Measurements from ENCODE around the gene HINFP.
"Not testable (repeated sequence)": the region's sequence is repeated elsewhere in the genome, so short reads cannot be mapped to it uniquely, and the experiment has no call there.

The HINFP gene

GRCh38 chr11:119158467-119158866 is 37.1 kb downstream of the HINFP start:
- no peak for DNase-seq

DNA sequence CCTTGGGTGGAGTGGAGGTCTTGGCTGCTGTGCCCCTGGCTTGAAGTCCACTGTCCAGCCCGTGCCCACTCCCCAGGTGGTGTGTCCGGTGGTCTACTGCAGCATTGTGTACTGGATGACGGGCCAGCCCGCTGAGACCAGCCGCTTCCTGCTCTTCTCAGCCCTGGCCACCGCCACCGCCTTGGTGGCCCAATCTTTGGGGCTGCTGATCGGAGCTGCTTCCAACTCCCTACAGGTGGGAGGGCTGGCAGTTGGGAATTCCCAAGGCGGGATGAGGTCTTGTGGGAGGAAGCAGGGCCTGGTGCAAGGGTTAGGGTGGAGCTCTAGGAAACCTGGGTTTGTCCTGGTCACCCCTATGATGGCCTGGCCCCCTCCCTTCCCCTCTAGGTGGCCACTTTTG is 38.8 kb downstream of the HINFP start:
- DNase-seq: no peak

DNA sequence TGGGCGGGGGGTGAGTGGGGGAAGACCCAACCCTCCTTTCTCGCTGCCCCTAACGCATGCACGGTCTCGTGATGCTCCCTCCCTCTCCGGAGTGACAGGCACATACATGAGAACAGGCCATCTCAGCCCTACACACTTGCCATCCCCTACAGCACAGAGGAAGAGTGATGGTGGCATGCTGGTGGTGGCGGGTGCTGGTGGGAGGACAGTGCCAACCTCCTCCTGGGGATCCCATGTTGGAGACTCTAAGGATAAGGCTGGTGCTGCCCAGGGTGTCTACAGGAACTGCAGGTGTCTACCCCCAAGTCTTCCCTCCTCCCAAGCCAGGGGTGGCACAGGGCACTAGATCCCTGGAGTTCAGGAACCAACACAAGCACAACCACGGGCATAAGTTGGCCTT is 40.5 kb downstream of the HINFP start:
- no peak for DNase-seq

- no peak for DNase-seq
Measured at GRCh38 chr11:119166368-119167076, 45.1 kb downstream of the HINFP start.

- DNase-seq: not testable (repeated sequence)
Measured at GRCh38 chr11:119167077-119167458, 45.7 kb downstream of the HINFP start.

GRCh38 chr11:119167933-119168332 is 46.6 kb downstream of the HINFP start:
- no peak for DNase-seq

DNA sequence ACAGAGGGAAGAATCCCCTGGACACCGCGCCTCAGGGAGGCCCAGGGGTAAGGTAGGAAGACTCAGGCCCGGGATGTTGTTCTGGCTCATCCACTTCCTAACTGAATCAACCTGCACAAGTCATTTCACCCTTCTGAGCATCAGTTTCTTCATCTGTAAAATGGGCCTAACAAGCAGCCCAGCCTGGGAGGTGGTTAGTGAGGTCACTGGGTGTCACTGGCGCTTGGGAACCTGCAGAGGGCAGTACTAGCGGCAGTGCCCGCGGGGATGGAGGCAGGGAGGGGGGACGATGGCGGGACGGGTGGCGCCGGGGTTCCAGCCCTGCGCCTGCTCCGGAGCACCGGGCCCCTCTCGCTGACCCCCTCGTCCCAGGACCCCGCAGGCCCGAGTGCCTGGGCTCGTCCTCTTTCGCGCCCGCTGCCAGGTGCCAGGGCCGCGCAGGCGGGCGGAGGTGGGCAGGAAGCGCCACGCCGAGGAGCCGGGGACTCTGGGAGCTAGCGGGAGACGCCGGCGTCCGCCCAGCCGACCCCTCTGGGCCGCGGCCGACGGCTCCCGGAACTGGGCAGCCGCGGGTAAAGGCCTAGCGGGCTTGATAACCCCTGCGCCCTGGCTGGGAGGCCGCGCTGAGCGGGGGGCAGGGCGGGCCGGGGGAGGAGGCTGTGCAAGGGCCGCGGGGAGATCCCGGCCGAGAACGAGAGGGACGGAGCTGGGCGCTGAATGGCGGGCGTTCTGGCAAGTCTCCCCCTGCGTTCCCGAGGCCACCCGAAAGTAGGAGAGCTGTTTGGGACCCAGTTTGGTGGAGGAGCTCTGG is 47.3 kb downstream of the HINFP start, which contains the start of gene NLRX1:
NLRX1 (plus strand) TSS at position 255 of the 811 bp plus-strand sequence. CDS start 2,679 bp downstream, outside the sequence.
- peak; percentile 74 for DNase-seq

- DNase-seq: no peak
Measured at GRCh38 chr11:119169282-119169719, 47.9 kb downstream of the HINFP start.

DNA sequence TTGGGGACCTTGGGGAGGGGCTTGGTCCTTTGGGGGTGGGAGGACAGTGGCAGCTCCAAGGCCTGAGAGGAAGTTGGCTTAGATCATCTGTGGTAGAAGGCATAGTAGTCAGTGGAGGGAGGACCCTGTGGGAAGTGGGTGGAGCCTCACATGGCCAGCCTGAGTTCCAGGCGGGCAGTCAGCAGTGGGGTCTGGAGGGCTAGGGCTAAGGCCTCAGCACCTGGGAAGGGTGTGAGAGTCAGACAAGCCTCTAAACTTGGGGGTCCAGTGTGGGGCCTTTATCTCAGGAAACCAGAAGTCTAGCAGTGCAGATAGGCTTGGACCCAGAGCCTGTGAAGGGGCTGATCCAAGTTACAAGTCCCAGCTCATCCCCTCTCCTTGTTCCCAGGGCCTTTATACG is 51.1 kb downstream of the HINFP start:
- no peak for DNase-seq

- no peak for DNase-seq
Measured at GRCh38 chr11:119173453-119173852, 52.1 kb downstream of the HINFP start.

- DNase-seq: peak; percentile 38
Measured at GRCh38 chr11:119175493-119176077, 54.2 kb downstream of the HINFP start.

DNA sequence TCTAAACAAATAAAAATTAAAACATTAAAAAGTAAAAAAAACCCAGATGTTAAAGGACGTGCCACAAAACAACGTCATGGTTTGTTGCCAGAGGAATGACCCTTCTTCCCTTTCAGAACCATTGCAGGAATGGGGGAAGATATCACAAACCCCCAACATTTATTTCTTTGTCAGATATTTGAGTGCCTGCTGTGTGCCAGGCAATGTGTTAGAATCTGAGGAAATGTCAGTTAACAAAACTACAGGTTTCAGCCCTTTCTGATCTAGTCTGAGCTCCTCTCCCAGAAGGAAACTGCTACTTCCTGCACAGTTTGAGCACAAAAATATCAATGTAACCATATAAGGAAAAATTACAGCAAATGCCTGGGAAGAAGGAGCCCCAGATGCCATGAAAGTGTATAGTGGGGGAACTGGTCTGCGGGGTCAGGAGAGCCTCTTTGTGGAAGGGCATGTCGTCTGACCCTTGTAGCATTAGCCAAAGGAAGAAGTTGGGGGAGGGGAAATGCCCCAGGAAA is 56.8 kb downstream of the HINFP start:
- DNase-seq: no peak

DNA sequence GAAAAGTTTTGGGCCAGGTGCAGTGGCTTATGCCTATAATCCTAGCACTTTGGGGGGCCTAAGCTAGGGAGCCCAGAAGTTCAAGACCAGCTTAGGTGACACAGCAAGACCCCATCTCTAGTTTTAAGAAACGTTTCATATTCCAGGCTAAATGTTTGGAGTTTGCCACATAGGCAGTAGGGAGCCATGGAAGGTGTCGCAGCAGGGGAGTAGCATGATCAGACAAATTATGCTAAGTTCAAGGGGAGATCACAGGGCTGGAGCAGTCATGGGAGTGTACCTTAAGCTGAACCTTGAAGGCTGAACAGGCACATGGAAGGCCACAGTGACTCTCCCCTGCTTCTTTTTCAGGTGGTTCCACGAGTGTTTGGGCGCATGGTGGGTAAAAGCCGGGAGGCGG is 58.0 kb downstream of the HINFP start:
- no peak for DNase-seq

DNA sequence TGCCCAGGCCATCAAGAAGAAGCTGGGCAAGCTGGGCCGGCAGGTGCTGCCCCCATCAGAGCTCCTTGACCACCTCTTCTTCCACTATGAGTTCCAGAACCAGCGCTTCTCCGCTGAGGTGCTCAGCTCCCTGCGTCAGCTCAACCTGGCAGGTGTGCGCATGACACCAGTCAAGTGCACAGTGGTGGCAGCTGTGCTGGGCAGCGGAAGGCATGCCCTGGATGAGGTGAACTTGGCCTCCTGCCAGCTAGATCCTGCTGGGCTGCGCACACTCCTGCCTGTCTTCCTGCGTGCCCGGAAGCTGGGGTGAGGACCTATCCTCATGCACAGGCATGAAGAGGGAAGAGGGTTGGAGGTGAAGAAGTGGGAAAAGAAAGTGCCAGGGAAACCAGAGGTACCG is 58.6 kb downstream of the HINFP start:
- DNase-seq: peak; percentile 95

DNA sequence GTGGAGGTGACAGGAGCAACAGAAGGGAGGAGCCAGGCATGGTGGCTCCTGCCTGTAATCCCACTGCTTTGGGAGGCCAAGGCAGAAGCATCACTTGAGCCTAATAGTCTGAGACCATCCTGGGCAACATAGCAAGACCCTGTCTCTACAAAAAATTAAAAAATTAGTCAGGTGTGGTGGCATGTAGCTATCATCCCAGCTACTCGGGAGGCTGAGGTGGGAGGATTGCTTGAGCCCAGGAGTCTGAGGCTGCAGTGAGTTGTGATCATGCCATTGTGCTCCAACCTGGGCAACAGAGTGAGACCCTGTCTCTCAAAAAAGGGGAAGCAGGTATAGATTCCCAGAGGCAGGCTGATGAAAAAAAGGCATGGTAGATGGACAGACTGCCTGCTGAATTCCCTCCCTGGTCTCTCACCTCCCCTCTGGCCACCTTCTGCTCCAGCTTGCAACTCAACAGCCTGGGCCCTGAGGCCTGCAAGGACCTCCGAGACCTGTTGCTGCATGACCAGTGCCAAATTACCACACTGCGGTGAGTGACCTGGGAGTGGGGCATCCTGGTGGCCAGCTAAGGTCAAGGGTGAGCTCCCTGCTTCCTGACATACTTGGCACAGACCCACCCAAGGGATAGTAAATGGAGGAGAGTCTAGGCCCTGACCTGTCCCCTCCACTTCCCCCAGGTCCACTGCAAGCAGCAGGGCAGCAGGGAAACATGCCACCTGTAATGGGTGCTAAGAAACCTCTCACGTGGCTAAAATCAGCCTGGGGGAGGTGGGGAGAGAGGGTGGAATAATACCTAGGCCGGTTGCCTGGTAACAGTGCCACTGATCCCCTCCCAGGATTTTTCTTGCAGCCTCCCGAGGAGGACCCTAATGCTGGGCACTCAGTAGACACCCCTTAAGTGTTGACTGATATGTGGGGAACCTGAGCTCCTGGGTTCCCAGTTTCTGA is 59.6 kb downstream of the HINFP start:
- no peak for DNase-seq

DNA sequence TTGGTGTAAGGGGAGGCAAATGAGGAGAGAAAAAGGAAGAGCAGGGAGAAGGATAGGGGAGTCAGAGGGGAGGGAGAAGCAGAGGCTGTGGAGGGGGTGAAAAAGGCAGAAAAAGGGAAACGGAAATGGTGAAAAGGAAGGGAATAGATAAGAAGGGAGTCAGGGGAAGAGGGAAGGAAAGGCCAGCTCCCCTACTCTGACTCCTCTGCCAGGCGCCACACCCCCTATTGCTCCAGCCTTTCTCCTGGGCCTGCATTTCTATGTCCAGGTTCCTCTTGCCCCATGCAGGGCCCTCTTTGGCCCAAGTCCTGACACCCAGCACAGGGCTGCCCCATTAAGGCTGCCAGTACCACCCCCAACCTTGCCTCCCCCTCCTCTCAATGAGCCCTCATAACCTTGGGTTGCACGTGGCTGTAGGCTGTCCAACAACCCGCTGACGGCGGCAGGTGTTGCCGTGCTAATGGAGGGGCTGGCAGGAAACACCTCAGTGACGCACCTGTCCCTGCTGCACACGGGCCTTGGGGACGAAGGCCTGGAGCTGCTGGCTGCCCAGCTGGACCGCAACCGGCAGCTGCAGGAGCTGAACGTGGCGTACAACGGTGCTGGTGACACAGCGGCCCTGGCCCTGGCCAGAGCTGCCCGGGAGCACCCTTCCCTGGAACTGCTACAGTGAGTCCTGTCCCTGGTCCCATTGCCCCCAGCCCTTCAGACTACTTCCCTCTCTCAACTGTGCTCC is 60.5 kb downstream of the HINFP start:
- peak; percentile 73 for DNase-seq

DNA sequence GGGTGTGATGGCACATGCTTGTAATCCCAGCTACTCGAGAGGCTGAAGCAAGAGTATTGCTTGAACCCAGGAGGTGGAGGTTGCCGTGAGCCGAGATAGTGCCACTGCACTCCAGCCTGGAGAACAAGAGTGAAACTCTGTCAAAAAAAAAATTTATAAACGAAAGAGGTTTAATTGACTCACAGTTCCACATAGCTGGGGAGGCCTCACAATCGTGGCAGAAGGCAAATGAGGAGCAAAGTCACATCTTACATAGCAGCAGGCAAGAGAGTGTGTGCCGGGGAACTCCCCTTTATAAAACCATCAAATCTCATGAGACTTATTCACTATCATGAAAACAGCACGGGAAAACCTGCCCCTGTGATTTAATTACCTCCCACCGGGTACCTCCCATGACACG is 63.0 kb downstream of the HINFP start:
- not testable (repeated sequence) for DNase-seq
